Cardiac fibroblast (primary cell): ENCODE data around the gene RTN4IP1.
"Not testable (repeated sequence)": the region's sequence is repeated elsewhere in the genome, so short reads cannot be mapped to it uniquely, and the experiment has no call there.

Experiments used
- DNase-seq, 2 donors: peaks; one replicate each; pipeline versions ENCODE4 v3.0.0 to v3.0.0-alpha.2; 2010; ENCODE audit warnings: low read depth in 2 of 2
- H3K4me3 ChIP-seq, 2 donors: replicated peaks in 1 of 2; 1 replicate in 1 of 2; 2 replicates in 1 of 2; pipeline ENCODE4 v1.5.1; 2011; ENCODE audit warnings: low read depth in 2 of 2, low read length in 2 of 2, mild to moderate bottlenecking in 2 of 2, moderate library complexity in 1 of 2
- CTCF ChIP-seq: IDR thresholded peaks from one replicate; pipeline ENCODE4 v1.5.1; 2011; ENCODE audit warnings: low read depth, mild to moderate bottlenecking, low read length, inconsistent platforms

Gene RTN4IP1

GRCh38 chr6:106630366-106630765 lies 1.1 kb upstream of the RTN4IP1 start:
- no peak for DNase-seq
- no peak for TF ChIP-seq CTCF
- H3K4me3 ChIP-seq: peak overlapping the region; percentile 74 to 79

GRCh38 chr6:106629859-106630163 lies 513 bp upstream of the RTN4IP1 start:
- no peak for TF ChIP-seq CTCF
- DNase-seq: no peak
- H3K4me3 ChIP-seq: peak overlapping the region; percentile 74 to 79

GRCh38 chr6:106628658-106629102 lies 618 bp downstream of the RTN4IP1 start:
- peak in 1 of 2 donors; percentile 19 for DNase-seq
- TF ChIP-seq CTCF: no peak
- peak overlapping the region; percentile 74 to 79 for H3K4me3 ChIP-seq

GRCh38 chr6:106627760-106628159 lies 1.5 kb downstream of the RTN4IP1 start:
- not testable (repeated sequence) for H3K4me3 ChIP-seq, DNase-seq

GRCh38 chr6:106626485-106626884 lies 2.8 kb downstream of the RTN4IP1 start:
- H3K4me3 ChIP-seq: no peak overlapping the region
- no peak for TF ChIP-seq CTCF
- DNase-seq: no peak

- no peak overlapping the region for H3K4me3 ChIP-seq
- TF ChIP-seq CTCF: no peak
- no peak for DNase-seq
Observed at GRCh38 chr6:106623039-106623438, 6.3 kb downstream of the RTN4IP1 start.

- TF ChIP-seq CTCF: no peak
- DNase-seq: no peak
- H3K4me3 ChIP-seq: no peak overlapping the region
Observed at GRCh38 chr6:106622412-106622811, 6.9 kb downstream of the RTN4IP1 start.
